Fibroblast of lung (primary cell): Measurements from ENCODE around the gene KMT5C.

Experiments used
- EZH2 ChIP-seq: IDR thresholded peaks from 2 replicates; pipeline ENCODE4 v1.5.1; 2012; ENCODE audit warnings: low read length, control low read depth, mild to moderate bottlenecking; ENCODE audit errors: missing control alignments
- TF ChIP-seq, protein P1 (sequence below), 2 donors: IDR thresholded peaks in 1 of 2; conservative IDR thresholded peaks in 1 of 2; 1 replicate in 1 of 2; 2 replicates in 1 of 2; pipeline ENCODE4 v1.5.1; 2011 to 2012; ENCODE audit warnings: low read length in 2 of 2, control low read depth in 1 of 2, inconsistent platforms in 1 of 2, low read depth in 1 of 2, mild to moderate bottlenecking in 1 of 2

DNA sequence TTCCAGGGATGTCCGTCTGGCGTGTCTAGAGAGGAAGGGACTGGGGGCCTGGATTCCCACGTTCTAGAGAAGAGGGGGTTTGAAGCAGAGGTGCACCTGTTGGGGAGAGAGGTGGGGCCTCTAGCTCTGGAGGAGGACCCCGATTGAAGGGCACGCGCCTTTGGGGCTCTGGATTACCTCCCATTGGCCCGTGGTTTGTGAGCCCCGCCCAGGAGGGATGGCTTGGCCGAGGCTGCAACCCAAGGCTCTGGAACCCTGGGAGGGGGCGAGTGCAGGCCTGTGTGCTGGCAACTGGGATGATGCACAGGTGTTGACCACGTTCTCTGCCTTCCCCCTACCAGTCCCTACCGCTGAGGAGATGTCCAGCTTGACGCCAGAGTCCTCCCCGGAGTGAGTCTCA is 34.7 kb upstream of the KMT5C start:
- TF ChIP-seq, protein P1, sequence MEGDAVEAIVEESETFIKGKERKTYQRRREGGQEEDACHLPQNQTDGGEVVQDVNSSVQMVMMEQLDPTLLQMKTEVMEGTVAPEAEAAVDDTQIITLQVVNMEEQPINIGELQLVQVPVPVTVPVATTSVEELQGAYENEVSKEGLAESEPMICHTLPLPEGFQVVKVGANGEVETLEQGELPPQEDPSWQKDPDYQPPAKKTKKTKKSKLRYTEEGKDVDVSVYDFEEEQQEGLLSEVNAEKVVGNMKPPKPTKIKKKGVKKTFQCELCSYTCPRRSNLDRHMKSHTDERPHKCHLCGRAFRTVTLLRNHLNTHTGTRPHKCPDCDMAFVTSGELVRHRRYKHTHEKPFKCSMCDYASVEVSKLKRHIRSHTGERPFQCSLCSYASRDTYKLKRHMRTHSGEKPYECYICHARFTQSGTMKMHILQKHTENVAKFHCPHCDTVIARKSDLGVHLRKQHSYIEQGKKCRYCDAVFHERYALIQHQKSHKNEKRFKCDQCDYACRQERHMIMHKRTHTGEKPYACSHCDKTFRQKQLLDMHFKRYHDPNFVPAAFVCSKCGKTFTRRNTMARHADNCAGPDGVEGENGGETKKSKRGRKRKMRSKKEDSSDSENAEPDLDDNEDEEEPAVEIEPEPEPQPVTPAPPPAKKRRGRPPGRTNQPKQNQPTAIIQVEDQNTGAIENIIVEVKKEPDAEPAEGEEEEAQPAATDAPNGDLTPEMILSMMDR (conservative IDR thresholded peaks at IDR 0.05 in 1 of 2, IDR thresholded peaks at IDR 0.05 in 1 of 2; ENCODE audit: low read depth in 1 of 2, low read length in 2 of 2), result no peak
- no peak for TF ChIP-seq EZH2
